HK-2 (cell line): ENCODE measurements around the gene HCFC1.

Source experiments
- DNase-seq: peaks from one replicate; pipeline ENCODE4 v3.0.0-alpha.2; 2018; ENCODE audit not compliant: unreplicated experiment

Gene HCFC1

GRCh38 chrX:153903238-153903980, 68.2 kb downstream of the HCFC1 start:
- DNase-seq, result no peak

GRCh38 chrX:153902385-153902784, 69.2 kb downstream of the HCFC1 start:
- DNase-seq, result no peak

- no peak for DNase-seq
Observed at GRCh38 chrX:153901753-153902140, 69.9 kb downstream of the HCFC1 start.

- DNase-seq, result peak; percentile 80
Observed at GRCh38 chrX:153900831-153901752, 70.5 kb downstream of the HCFC1 start.

- DNase-seq, result no peak
Observed at GRCh38 chrX:153897899-153898298, 73.7 kb downstream of the HCFC1 start.
